Pericardium fibroblast (primary cell): ENCODE measurements around the gene CTDNEP1. TPM values are rescaled to one million over a fixed set of nuclear protein-coding genes. Genes with fewer than 3 reads are reported as not detected.

Source experiments
- total RNA-seq: library from RNA; depleted of rRNA; stranded (reverse); fragments of >200 nt; gene quantifications from 2 replicates; pipeline ENCODE4 v1.2.3, GENCODE V29; 2015

Gene CTDNEP1
- 56.2 and 97.6 TPM in 2 replicates for total RNA-seq

DNA sequence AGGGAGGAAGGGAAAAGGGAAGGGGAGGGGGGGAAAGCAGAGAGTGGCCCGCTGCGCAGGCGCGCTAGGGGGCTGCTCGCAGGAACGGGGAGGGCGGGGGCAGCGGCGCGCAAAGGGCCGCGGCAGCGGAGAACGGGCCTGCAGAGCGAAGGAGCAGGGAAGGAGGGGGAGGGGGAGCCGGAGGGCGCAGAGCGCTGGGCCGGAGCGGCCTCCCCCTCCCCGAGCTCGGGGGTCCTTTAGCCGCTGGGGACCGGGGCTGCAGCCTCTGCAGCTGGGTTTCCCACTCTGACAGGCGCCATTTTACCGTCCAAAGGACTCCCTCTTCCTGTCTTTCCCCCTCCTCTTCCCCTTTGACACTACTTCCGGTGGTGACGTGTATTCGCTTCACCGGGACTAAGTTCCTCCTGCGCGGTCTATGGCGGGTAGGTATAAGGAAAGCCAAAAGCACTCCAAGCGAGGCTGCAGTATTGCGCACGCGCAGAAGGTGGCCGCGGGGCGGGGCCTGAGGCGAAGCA is at the start of gene CTDNEP1:
Gene CTDNEP1, minus strand, starts transcription at position 74 of the 515 bp plus-strand sequence. CDS start 438 bp downstream, outside the sequence.

DNA sequence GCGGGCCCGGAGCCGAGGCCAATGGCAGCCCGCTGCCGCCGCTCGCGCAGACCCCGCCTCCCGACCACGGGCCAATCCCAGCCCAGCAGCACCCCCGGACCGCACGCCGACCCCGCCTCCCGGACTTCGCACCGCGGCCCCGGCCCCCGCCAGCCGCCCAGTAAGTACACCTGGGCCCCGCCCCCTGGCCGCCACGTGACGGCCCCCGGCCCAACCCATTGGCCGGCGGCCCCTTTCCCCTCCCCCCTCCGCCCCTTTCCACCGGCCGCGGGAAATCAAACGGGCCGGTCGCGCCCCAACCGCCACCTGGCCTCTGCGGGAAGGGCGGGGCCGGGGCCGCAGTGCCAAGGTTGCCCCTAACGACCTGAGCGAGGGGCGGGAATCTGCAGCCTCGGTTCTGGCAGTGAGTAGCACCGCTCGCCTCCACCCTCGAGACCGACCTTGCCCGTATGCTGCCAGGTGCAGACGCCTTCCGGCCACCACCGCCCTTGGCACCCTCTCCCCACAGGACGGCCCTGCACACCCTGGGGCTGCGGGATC is 43.1 kb upstream of the CTDNEP1 start, which contains the start of gene YBX2:
Gene YBX2, minus strand, starts transcription at position 26 of the 540 bp plus-strand sequence. CDS start 139 bp downstream, outside the sequence.

DNA sequence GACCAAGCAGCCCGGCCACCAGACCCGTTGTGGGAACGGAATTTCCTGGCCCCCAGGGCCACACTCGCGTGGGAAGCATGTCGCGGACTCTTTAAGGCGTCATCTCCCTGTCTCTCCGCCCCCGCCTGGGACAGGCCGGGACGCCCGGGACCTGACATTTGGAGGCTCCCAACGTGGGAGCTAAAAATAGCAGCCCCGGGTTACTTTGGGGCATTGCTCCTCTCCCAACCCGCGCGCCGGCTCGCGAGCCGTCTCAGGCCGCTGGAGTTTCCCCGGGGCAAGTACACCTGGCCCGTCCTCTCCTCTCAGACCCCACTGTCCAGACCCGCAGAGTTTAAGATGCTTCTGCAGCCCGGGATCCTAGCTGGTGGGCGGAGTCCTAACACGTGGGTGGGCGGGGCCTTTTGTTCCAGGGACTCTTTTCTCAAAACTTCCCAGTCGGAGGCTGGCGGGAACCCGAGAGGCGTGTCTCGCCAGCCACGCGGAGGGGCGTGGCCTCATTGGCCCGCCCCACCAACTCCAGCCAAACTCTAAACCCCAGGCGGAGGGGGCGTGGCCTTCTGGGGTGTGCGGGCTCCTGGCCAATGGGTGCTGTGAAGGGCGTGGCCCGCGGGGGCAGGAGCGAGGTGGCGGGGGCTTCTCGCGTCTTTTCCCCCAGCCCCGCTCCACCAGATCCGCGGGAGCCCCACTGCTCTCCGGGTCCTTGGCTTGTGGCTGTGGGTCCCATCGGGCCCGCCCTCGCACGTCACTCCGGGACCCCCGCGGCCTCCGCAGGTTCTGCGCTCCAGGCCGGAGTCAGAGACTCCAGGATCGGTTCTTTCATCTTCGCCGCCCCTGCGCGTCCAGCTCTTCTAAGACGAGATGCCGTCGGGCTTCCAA is 29.8 kb upstream of the CTDNEP1 start, which contains the start of gene SLC2A4:
Gene SLC2A4, plus strand, starts transcription at position 645 of the 879 bp plus-strand sequence. Its CDS starts 217 bp downstream, at position 862.

DNA sequence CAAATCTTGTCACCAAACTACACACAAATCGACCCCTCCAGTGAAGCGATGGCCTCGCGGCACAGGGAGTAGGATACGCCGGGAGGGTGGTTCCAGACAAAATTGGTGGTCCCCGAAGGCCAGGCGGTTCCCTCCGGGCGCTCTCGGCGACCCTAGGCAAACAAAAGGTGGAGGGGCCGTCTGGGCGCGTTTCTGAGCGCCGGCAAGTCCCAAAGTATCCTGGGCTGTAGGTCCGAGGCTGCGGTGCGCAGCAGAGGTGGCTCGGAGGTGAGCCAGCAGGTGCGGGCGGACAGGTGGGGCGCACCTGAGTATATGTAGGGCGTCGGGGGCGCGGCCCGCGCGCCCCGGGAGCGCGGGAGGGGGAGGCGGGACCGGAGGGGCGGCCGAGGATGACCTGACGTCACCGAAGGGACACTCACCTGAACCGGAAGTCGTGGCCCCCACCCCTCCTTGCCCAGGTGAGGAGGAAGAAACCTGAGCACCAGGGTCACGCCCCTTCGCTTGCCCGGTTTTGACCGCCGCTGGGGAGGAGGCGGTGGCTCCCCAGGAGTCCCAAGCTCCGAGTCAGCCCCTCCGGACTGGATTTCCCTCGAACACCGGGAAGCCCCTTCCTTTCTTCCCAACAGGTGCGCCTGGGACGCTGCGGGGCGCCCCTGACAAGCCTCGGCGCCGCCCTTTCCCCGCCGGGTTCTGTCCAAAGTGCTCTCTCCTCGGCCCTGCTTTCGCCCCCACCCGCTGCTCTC is 10.8 kb upstream of the CTDNEP1 start, which contains the start of gene CLDN7:
Gene CLDN7, minus strand, starts transcription at position 287 of the 743 bp plus-strand sequence. CDS start 435 bp downstream, outside the sequence.

DNA sequence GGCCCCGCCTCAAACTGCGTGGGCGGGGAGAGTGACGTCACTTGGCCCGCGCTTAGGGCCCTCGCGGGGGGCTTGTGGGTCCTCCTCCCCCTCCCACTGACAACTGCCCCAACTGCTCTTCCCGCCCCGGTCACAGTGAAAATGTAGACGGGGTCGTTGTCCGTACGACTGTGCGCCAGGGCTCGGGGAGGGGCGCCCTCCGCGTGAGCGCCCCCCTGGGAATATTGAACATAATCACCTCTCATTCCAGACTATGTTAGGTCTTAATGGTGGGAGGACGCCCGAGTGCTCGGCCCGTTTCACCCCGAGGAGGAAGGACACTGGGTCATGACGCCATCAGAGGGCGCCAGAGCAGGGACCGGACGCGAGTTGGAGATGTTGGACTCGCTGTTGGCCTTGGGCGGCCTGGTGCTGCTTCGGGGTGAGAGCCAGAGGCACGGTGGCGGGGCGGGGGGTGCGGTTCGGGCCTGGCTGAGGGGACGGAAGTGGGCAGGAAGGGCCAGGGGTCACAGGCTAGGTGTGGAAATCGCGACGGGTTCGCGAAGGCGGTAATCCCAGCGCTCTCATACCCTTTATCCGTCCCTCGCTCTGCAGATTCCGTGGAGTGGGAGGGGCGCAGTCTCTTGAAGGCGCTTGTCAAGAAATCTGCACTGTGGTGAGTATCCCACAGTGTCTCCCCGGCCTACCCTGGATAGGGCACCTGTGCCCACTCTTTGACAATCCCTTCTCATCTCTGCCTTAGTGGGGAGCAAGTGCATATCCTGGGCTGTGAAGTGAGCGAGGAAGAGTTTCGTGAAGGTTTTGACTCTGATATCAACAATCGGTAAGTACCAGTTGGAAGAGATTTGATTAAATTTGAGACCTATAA is 876 bp upstream of the CTDNEP1 start, which contains the start of gene ELP5:
Gene ELP5, plus strand, starts transcription at position 40 of the 868 bp plus-strand sequence. Its CDS starts 336 bp downstream, at position 376.

DNA sequence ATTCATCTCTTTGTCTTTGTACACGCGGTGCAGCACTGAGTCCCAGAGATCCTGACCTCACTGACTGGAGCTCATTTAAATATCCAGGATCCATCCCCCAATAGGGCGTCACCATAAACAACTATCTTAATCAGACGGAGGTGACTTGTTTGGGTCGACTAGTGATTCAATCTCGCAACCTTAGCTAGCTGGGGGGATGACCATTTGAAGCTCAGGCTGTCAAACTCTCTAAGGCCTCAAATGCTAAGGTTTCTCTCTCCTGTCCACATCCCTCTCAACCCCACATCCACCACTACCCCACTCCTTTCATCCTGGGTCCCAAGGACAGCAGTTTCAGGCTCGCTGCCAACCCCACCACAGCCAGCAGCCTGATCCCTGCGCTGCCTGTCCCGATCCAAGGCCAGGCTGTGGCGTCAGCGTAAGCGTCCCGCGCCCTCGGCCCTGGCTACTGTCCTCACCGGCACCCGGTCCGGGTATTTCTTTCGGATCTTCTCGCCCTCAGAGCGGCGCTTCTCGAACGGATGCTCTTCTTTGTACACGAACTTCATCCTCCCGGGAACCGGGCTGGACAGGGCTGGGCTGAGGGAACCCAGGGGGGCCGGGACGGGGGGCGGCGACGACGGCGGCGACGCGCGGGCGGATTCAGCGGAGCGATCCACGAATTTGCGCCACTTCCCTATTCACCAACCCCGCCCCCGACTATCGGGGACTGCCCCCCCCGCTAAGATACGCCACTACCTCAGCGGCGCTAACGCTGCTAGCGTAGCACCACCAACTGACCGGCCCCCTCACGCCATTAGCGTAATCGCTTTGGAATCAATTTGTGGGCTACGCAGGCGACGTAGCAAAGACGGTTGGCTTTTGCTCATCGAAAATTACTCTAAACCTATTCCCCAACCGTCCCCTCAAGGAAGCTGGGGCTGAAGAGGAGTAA is 9.5 kb downstream of the CTDNEP1 start, which contains the start of gene GABARAP:
Gene GABARAP, minus strand, starts transcription at position 667 of the 934 bp plus-strand sequence. Its CDS starts 119 bp downstream, at position 548.

DNA sequence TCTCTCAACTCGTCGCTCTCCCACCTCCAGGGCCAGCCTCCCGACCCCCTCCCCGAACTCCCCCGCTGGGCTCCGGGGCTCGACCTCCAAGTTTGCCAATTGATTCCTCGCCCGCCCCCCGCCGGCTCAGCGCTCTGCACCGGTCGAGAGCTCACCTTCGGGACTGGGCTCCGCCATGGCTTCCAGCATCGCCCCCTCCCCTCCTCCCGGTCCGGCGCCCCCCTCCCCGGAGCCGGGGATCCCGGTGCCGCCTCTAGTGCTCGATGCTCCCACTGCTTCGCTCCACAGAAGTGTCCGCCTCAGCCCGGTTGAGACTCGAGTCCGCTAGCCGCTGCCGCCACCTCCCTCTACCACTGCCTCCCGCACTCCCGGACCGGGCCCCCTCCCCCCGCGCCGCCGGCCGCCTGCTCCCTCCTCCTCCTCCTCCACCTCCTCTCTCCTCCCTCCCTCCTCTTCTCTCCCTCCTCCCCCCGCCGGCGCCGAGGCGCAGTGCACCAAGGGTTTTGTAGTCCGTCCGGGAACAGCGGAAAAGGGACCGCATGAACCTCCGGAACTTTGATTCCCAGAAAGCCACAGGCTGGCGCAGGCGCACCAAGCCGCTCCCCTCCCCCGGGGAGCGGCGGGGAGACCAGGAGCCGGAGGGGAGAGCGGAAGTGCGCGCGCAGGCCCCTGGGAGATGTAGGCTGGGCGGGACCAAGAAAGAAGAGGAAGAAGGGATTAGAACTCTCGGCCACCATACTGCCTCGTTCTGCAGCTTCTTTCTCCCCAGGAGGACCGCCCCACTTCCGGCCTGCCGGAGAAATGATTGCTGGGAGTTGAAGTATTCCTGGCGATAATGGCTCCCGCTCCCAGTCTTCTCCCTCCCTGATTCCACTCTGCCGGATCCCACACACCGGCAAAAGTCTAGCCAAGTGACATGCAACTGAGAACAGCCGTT is 12.2 kb downstream of the CTDNEP1 start, which contains the start of gene PHF23:
Gene PHF23, minus strand, starts transcription at position 367 of the 937 bp plus-strand sequence. Its CDS starts 178 bp downstream, at position 189.

DNA sequence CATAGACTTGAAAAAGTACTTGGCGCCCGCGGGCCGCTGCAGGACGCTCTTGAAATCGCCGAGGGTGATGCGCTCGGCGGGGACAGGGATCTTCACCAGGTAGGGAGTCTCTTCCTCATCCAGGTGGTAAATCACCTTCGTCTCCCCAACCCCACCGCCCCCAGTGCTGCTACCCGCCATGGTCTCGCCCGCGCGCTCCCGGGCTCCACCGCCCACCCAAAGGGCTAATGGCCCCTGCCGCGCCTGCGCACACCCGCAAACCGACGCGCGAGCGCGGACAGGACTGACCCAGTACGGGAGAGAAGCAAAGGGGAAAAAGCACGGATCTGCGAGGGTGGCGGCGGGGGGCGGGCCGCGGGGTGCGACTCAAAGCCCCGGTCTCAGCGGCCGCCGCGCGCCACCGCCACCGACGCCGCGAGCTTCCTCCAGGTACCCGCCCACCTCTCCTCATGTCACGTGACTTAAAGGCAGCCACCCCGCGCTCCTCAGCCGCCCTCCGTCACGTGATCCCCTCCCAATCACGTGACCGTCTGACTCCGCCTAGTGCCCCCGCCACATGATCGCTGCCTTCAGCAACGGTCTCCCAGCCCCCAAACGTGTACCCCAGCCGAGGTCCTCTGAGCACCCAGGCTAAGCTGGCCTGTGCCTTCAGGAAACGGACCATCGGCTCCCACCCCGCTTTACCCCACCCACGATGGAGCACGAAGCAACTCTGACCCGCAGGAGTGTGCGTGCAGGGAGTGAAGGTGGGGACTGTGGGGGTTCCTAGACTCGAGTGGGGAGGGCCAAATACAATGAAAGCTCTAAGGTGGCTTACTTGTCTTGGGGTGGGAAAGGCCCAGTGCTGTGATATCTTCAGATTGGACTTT is 17.2 kb downstream of the CTDNEP1 start, which contains the start of gene DVL2:
Gene DVL2, minus strand, starts transcription at position 435 of the 869 bp plus-strand sequence. Its CDS starts 255 bp downstream, at position 180.

DNA sequence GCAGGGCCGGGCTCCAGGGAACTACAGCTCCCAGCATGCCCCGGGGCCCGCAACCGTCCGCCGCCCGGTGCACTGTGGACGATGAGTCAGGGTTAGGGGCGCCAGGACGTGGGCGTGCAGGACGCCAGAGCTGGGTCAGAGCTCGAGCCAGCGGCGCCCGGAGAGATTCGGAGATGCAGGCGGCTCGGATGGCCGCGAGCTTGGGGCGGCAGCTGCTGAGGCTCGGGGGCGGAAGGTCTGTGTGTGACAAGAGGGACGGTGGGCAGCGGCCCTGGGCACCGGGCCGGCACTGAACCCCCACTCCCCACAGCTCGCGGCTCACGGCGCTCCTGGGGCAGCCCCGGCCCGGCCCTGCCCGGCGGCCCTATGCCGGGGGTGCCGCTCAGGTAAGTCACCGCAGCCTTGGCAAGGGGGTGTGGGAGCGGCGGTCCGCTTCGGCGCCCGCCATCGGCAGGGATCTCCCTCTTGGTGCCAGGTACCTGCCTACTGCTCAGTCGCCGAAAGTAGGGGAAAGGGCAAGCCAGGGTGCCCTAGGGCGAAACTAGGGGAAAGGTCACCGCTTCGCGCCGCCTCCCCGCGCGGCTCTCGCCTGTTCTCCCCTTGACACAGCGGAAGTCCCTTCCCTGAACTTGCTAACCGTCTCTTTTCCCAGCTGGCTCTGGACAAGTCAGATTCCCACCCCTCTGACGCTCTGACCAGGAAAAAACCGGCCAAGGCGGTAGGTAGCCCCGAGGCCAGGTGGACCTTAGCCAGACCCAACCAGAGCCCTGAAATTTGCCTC is 31.5 kb downstream of the CTDNEP1 start, which contains the start of the genes ACADVL and DLG4:
Gene ACADVL, plus strand, starts transcription at position 127 of the 781 bp plus-strand sequence. Its CDS starts 47 bp downstream, at position 174.
Gene DLG4, minus strand, starts transcription at position 25 of the 781 bp plus-strand sequence.

Other genes with a start within 250 kb of the CTDNEP1 start
- gene RNASEK, start 239.1 kb downstream of the CTDNEP1 start, total RNA-seq: 263 and 289 TPM in 2 replicates
- gene BCL6B, start 228.7 kb downstream of the CTDNEP1 start, total RNA-seq: 0.35 and 2.2 TPM in 2 replicates
- 0.17 and 1.2 TPM in 2 replicates for gene SLC16A13, start 215.7 kb downstream of the CTDNEP1 start, total RNA-seq
- gene SLC16A11, start 207.6 kb downstream of the CTDNEP1 start, total RNA-seq: 0.60 TPM in 1 of 2 replicates, not detected in the other
- gene CLEC10A, start 171.5 kb downstream of the CTDNEP1 start, total RNA-seq: not detected in 2 replicates
- gene ASGR2, start 136.9 kb downstream of the CTDNEP1 start, total RNA-seq: not detected in 2 replicates
- gene ASGR1, start 72.4 kb downstream of the CTDNEP1 start, total RNA-seq: 0.35 and 0.85 TPM in 2 replicates
- gene DLG4, start 31.9 kb downstream of the CTDNEP1 start, total RNA-seq: 8.5 and 13.6 TPM in 2 replicates
- 194 and 234 TPM in 2 replicates for gene ACADVL, start 31.8 kb downstream of the CTDNEP1 start, total RNA-seq
- gene DVL2, start 17.2 kb downstream of the CTDNEP1 start, total RNA-seq: 61.8 and 63.7 TPM in 2 replicates
- 37.1 and 52.7 TPM in 2 replicates for gene PHF23, start 12.3 kb downstream of the CTDNEP1 start, total RNA-seq
- 916 and 1,059 TPM in 2 replicates for gene GABARAP, start 9.3 kb downstream of the CTDNEP1 start, total RNA-seq
- 24.4 and 27.7 TPM in 2 replicates for gene ELP5, start 481 bp upstream of the CTDNEP1 start, total RNA-seq
- 0.17 and 1.3 TPM in 2 replicates for gene CLDN7, start 10.7 kb upstream of the CTDNEP1 start, total RNA-seq
- 0.23 TPM in 1 of 2 replicates, not detected in the other for gene SLC2A4, start 30.0 kb upstream of the CTDNEP1 start, total RNA-seq
- 0.60 TPM in 1 of 2 replicates, not detected in the other for gene YBX2, start 42.9 kb upstream of the CTDNEP1 start, total RNA-seq
- gene EIF5A, start 55.9 kb upstream of the CTDNEP1 start, total RNA-seq: 327 and 351 TPM in 2 replicates
- gene GPS2, start 63.6 kb upstream of the CTDNEP1 start, total RNA-seq: 65.2 and 92.2 TPM in 2 replicates
- 8.9 and 13.0 TPM in 2 replicates for gene NEURL4, start 77.6 kb upstream of the CTDNEP1 start, total RNA-seq
- gene ACAP1, start 84.8 kb upstream of the CTDNEP1 start, total RNA-seq: 0.34 TPM in 1 of 2 replicates, not detected in the other
- 17.2 and 24.3 TPM in 2 replicates for gene KCTD11, start 100.4 kb upstream of the CTDNEP1 start, total RNA-seq
- not detected in 2 replicates for gene TMEM95, start 103.4 kb upstream of the CTDNEP1 start, total RNA-seq
- 0.09 and 0.47 TPM in 2 replicates for gene TNK1, start 129.4 kb upstream of the CTDNEP1 start, total RNA-seq
- gene PLSCR3, start 142.8 kb upstream of the CTDNEP1 start, total RNA-seq: 45.7 and 72.9 TPM in 2 replicates
- gene TMEM256, start 152.4 kb upstream of the CTDNEP1 start, total RNA-seq: 83.2 and 132 TPM in 2 replicates
- 13.5 and 18.6 TPM in 2 replicates for gene NLGN2, start 156.1 kb upstream of the CTDNEP1 start, total RNA-seq
- gene SPEM1, start 168.6 kb upstream of the CTDNEP1 start, total RNA-seq: not detected in 2 replicates
- not detected in 2 replicates for gene SPEM2, start 173.9 kb upstream of the CTDNEP1 start, total RNA-seq
- not detected in 2 replicates for gene SPEM3, start 177.1 kb upstream of the CTDNEP1 start, total RNA-seq
- 1.3 and 2.4 TPM in 2 replicates for gene TMEM102, start 183.7 kb upstream of the CTDNEP1 start, total RNA-seq
- 0.43 and 2.0 TPM in 2 replicates for gene FGF11, start 187.8 kb upstream of the CTDNEP1 start, total RNA-seq
- 3.7 and 6.7 TPM in 2 replicates for gene CHRNB1, start 193.3 kb upstream of the CTDNEP1 start, total RNA-seq
- gene ZBTB4, start 227.9 kb upstream of the CTDNEP1 start, total RNA-seq: 25.4 and 29.3 TPM in 2 replicates
- not detected in 2 replicates for gene SLC35G6, start 229.7 kb upstream of the CTDNEP1 start, total RNA-seq
- gene POLR2A, start 232.6 kb upstream of the CTDNEP1 start, total RNA-seq: 35.5 and 50.7 TPM in 2 replicates